A549 (cell line): ENCODE data around the gene NELFA. TPM values are rescaled to one million over a fixed set of nuclear protein-coding genes. Genes with fewer than 3 reads are reported as not detected.
A peak's percentile ranks its signal among the peaks of the same experiment; 100 is the strongest.

ENCODE experiments used
- ATAC-seq, 2 experiments: fragments of 200-7000 bp in 1 of 2; fragments of >200 bp in 1 of 2; cut with Nextera tagmentation in 1 of 2; cut with Tn5 transposase in 1 of 2; 3 replicates each; pipeline versions ENCODE4 v1.8.0 to v1.9.1; 2018 to 2020; ENCODE audit warnings: mild to moderate bottlenecking in 1 of 2, moderate library complexity in 1 of 2
- CTCF ChIA-PET: fragments of 300-600 bp; sonication (Branson Sonifier 250); formaldehyde crosslinking; extraction: SDS; loops from one replicate; lab custom pipeline; 2021; ENCODE audit warnings: antibody characterized with exemption, inconsistent platforms; lab: Yijun Ruan, JAX
- POLR2A ChIA-PET: fragments of 350-600 bp; formaldehyde crosslinking; extraction: SDS; loops from one replicate; lab custom pipeline; 2021; ENCODE audit warnings: antibody characterized with exemption, inconsistent platforms; lab: Yijun Ruan, JAX
- DNase-seq, 2 experiments: peaks; one replicate each; pipeline versions ENCODE4 v3.0.0 to v3.0.0-alpha.2; 2011 to 2016; ENCODE audit warnings: low read depth in 1 of 2, low spot score in 1 of 2
- FAIRE-seq: peaks from 2 replicates; lab custom pipeline; 2011; peaks lifted over from hg19 to GRCh38; lab: Jason Lieb, UNC
- H3K27ac ChIP-seq, 2 experiments: fragments of >200 bp; sonication (Bioruptor Twin); formaldehyde crosslinking; 3 replicates each; pipeline ENCODE4 v1.5.1; 2016 to 2017
- H3K4me1 ChIP-seq: fragments of >200 bp; sonication (Bioruptor Twin); formaldehyde crosslinking; 3 replicates; pipeline ENCODE4 v1.6.1; 2016
- H3K4me2 ChIP-seq: fragments of >200 bp; sonication (Bioruptor Twin); formaldehyde crosslinking; 3 replicates; pipeline ENCODE4 v1.6.1; 2016
- H3K4me3 ChIP-seq: fragments of >200 bp; sonication (Bioruptor Twin); formaldehyde crosslinking; 3 replicates; pipeline ENCODE4 v1.5.1; 2016
- H3K9me3 ChIP-seq: fragments of >200 bp; sonication (Bioruptor Twin); formaldehyde crosslinking; 3 replicates; pipeline ENCODE4 v1.6.1; 2016
- CBX8 ChIP-seq: fragments of 200-600 bp; sonication (generic); IDR thresholded peaks from 2 replicates; pipeline ENCODE4 v1.6.1; 2016
- CHD2 ChIP-seq: fragments of 150-350 bp; IDR thresholded peaks from 2 replicates; pipeline ENCODE4 v1.6.1; 2014; ENCODE audit warnings: low read length; ENCODE audit not compliant: partially characterized antibody
- FOXS1 ChIP-seq: fragments of 250-450 bp; sonication (Bioruptor Pico); IDR thresholded peaks from 2 replicates; pipeline ENCODE4 v1.5.0; 2020; ENCODE audit warnings: mild to moderate bottlenecking, moderate library complexity
- HDAC2 ChIP-seq: fragments of 200-600 bp; sonication (generic); IDR thresholded peaks from 2 replicates; pipeline ENCODE4 v1.6.1; 2016
- HEYL ChIP-seq: fragments of 250-450 bp; sonication (Bioruptor Pico); IDR thresholded peaks from 2 replicates; pipeline ENCODE4 v1.8.0; 2021; ENCODE audit warnings: mild to moderate bottlenecking, moderate library complexity
- HOXA7 ChIP-seq: fragments of 250-450 bp; sonication (Bioruptor Pico); IDR thresholded peaks from 2 replicates; pipeline ENCODE4 v1.5.0; 2020; ENCODE audit warnings: mild to moderate bottlenecking, moderate library complexity
- HOXB13 ChIP-seq: fragments of 250-450 bp; sonication (Bioruptor Pico); IDR thresholded peaks from 2 replicates; pipeline ENCODE4 v1.5.0; 2020; ENCODE audit warnings: low read depth, mild to moderate bottlenecking, moderate library complexity
- HOXB5 ChIP-seq: fragments of 250-450 bp; sonication (Bioruptor Pico); IDR thresholded peaks from 2 replicates; pipeline ENCODE4 v1.5.0; 2020; ENCODE audit warnings: mild to moderate bottlenecking, moderate library complexity
- JUNB ChIP-seq: fragments of >200 bp; sonication (Bioruptor Twin); formaldehyde crosslinking; IDR thresholded peaks from 2 replicates; pipeline ENCODE4 v1.6.1; 2016
- MAZ ChIP-seq: fragments of 150-350 bp; IDR thresholded peaks from 2 replicates; pipeline ENCODE4 v1.6.1; 2014; ENCODE audit warnings: antibody characterized with exemption, low read depth, low read length, borderline replicate concordance
- MYC ChIP-seq: IDR thresholded peaks from 2 replicates; pipeline ENCODE4 v1.6.1; 2012; ENCODE audit warnings: mild to moderate bottlenecking, inconsistent platforms, low read length, improper control_type of control experiment, borderline replicate concordance
- NPAS2 ChIP-seq: fragments of 250-450 bp; sonication (Bioruptor Pico); IDR thresholded peaks from 2 replicates; pipeline ENCODE4 v1.8.0; 2022; ENCODE audit warnings: mild to moderate bottlenecking, moderate library complexity, borderline replicate concordance
- PHF8 ChIP-seq: fragments of 200-600 bp; sonication (generic); IDR thresholded peaks from 2 replicates; pipeline ENCODE4 v1.6.1; 2016; ENCODE audit warnings: low read depth, mild to moderate bottlenecking, antibody characterized with exemption, moderate library complexity, borderline replicate concordance
- RARB ChIP-seq: fragments of 250-450 bp; sonication (Bioruptor Pico); IDR thresholded peaks from 2 replicates; pipeline ENCODE4 v1.8.0; 2021; ENCODE audit warnings: mild to moderate bottlenecking, moderate library complexity
- RNF2 ChIP-seq: fragments of 200-600 bp; sonication (generic); IDR thresholded peaks from 2 replicates; pipeline ENCODE4 v1.6.1; 2016; ENCODE audit warnings: low read depth, mild to moderate bottlenecking, antibody characterized with exemption, moderate library complexity, borderline replicate concordance
- SREBF2 ChIP-seq: fragments of 450-650 bp; IDR thresholded peaks from 2 replicates; pipeline ENCODE4 v1.6.1; 2014; ENCODE audit warnings: mild to moderate bottlenecking, moderate library complexity
- ZNF302 ChIP-seq: fragments of 250-450 bp; sonication (Bioruptor Pico); IDR thresholded peaks from 2 replicates; pipeline ENCODE4 v1.9.0; 2021; ENCODE audit warnings: inconsistent platforms, mild to moderate bottlenecking, moderate library complexity
- WGBS: methylation state at CpG from one replicate; pipeline ENCODE4 v1.1.6; 2017; ENCODE audit errors: missing lambda C conversion rate; 5-methylcytosine and 5-hydroxymethylcytosine counted together
- polyA plus RNA-seq, 4 experiments: library from polyadenylated mRNA; depleted of rRNA in 3 of 4; stranded (reverse); fragments of >200 nt; fragmentation: RNase III in 1 of 4; extraction: RNeasy Plus Mini Kit Qiagen cat#74134 plus additional on column Dnase treatment in 1 of 4; gene quantifications; 2 replicates in 3 of 4; 3 replicates in 1 of 4; pipeline ENCODE4 v1.2.3, GENCODE V29; 2011 to 2017
- TF ChIP-seq, protein P1 (sequence below): fragments of 450-650 bp; IDR thresholded peaks from 2 replicates; pipeline ENCODE4 v1.6.1; 2014; ENCODE audit warnings: antibody characterized with exemption
- TF ChIP-seq, protein P2 (sequence below): fragments of >200 bp; sonication (Bioruptor Twin); formaldehyde crosslinking; IDR thresholded peaks from 3 replicates; pipeline ENCODE4 v1.5.1; 2016
- TF ChIP-seq, protein P3 (sequence below): IDR thresholded peaks from 2 replicates; pipeline ENCODE4 v1.6.1; 2012
- TF ChIP-seq, protein P4 (sequence below): fragments of >200 bp; sonication (Bioruptor Twin); formaldehyde crosslinking; IDR thresholded peaks from 3 replicates; pipeline ENCODE4 v1.6.1; 2016

NELFA gene
- polyA plus RNA-seq, 2 of the 4 experiments (the other 2 are of a cell fraction) = 11.1 to 18.3 TPM

DNA sequence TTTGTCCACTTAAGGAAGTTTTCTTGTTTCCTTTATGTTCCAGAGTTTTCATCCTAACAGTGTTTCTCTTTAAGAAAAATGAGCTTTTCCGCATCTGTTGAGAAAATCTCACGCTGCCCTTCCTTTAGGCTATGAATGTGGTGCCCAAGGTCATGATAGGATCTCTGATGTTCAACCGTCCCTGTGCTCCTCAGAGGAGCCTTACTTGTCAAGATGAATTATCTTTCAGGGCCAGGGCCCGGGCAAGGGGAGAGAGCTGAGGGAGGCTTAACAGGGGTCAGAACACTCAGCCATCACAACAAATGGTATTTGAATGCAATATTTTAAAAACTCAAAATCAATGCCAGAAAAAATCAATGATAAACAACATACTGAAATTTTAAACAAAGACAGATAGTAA is 6.2 kb upstream of the NELFA start:
- CTCF ChIA-PET = no interaction called here
- no peaks in the 10 kb centered on the region for H3K4me1 ChIP-seq
- H3K27ac ChIP-seq = no peak overlapping the region
- DNase-seq = no peak
- no peaks in the 10 kb centered on the region for H3K9me3 ChIP-seq
- 91% methylated on average over 4 of the region's 4 CpGs for WGBS
- H3K4me2 ChIP-seq = no peak overlapping the region
- POLR2A ChIA-PET = no interaction called here
- no peak for ATAC-seq
- no peak overlapping the region for H3K4me3 ChIP-seq
- TF ChIP-seq HOXB5 (CRISPR knock-in tag) = no peak
- no peak for TF ChIP-seq NPAS2 (CRISPR knock-in tag)
- TF ChIP-seq, protein P1, sequence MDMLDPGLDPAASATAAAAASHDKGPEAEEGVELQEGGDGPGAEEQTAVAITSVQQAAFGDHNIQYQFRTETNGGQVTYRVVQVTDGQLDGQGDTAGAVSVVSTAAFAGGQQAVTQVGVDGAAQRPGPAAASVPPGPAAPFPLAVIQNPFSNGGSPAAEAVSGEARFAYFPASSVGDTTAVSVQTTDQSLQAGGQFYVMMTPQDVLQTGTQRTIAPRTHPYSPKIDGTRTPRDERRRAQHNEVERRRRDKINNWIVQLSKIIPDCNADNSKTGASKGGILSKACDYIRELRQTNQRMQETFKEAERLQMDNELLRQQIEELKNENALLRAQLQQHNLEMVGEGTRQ = no peak
- TF ChIP-seq CHD2 = no peak
- TF ChIP-seq HOXB13 (CRISPR knock-in tag) = no peak
- no peak for TF ChIP-seq MAZ
- no peak for FAIRE-seq

DNA sequence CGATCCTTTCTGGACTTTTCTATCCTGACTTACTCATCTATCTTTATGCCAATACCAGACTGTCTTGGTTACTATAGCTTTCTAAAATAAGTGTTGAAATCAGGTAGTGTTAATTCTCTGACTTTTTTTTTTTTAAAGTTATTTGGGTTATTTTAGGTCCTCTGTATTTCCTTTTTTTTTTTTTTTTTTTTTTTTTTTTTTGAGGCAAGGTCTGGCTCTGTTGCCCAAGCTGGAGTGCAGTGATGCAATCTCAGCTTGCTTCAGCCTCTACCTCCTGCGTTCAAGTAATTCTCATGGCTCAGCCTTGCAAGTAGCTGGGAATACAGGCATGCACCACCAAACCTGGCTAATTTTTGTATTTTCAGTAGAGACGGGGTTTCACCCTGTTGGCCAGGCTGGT is 2.8 kb upstream of the NELFA start:
- H3K4me3 ChIP-seq = no peak overlapping the region
- no peak overlapping the region for H3K4me2 ChIP-seq
- H3K27ac ChIP-seq = no peak overlapping the region
- 87% methylated on average over 3 of the region's 3 CpGs for WGBS
- DNase-seq (no peak), ATAC-seq (no peak), FAIRE-seq (no peak)
- H3K4me1 ChIP-seq = 0 out of 3 replicates have a peak, but pooled peaks cover 7% of the 10 kb centered on the region
- no peak for TF ChIP-seq PHF8
- no peak for TF ChIP-seq HDAC2
- TF ChIP-seq JUNB = no peak
- no peak for TF ChIP-seq MYC
- TF ChIP-seq, protein P2, sequence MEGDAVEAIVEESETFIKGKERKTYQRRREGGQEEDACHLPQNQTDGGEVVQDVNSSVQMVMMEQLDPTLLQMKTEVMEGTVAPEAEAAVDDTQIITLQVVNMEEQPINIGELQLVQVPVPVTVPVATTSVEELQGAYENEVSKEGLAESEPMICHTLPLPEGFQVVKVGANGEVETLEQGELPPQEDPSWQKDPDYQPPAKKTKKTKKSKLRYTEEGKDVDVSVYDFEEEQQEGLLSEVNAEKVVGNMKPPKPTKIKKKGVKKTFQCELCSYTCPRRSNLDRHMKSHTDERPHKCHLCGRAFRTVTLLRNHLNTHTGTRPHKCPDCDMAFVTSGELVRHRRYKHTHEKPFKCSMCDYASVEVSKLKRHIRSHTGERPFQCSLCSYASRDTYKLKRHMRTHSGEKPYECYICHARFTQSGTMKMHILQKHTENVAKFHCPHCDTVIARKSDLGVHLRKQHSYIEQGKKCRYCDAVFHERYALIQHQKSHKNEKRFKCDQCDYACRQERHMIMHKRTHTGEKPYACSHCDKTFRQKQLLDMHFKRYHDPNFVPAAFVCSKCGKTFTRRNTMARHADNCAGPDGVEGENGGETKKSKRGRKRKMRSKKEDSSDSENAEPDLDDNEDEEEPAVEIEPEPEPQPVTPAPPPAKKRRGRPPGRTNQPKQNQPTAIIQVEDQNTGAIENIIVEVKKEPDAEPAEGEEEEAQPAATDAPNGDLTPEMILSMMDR = no peak
- TF ChIP-seq, protein P3, sequence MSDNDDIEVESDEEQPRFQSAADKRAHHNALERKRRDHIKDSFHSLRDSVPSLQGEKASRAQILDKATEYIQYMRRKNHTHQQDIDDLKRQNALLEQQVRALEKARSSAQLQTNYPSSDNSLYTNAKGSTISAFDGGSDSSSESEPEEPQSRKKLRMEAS = no peak
- no peak for TF ChIP-seq SREBF2
- TF ChIP-seq, protein P4, sequence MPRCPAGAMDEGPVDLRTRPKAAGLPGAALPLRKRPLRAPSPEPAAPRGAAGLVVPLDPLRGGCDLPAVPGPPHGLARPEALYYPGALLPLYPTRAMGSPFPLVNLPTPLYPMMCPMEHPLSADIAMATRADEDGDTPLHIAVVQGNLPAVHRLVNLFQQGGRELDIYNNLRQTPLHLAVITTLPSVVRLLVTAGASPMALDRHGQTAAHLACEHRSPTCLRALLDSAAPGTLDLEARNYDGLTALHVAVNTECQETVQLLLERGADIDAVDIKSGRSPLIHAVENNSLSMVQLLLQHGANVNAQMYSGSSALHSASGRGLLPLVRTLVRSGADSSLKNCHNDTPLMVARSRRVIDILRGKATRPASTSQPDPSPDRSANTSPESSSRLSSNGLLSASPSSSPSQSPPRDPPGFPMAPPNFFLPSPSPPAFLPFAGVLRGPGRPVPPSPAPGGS = no peak
- TF ChIP-seq RARB (CRISPR knock-in tag) = no peak
- no peak for TF ChIP-seq CHD2
- no peak for TF ChIP-seq ZNF302
- TF ChIP-seq HEYL = no peak
- no peak for TF ChIP-seq FOXS1 (CRISPR knock-in tag)
- TF ChIP-seq HOXA7 = no peak
- no peaks in the 10 kb centered on the region for H3K9me3 ChIP-seq
- CTCF ChIA-PET = no interaction called here
- POLR2A ChIA-PET = no interaction called here

DNA sequence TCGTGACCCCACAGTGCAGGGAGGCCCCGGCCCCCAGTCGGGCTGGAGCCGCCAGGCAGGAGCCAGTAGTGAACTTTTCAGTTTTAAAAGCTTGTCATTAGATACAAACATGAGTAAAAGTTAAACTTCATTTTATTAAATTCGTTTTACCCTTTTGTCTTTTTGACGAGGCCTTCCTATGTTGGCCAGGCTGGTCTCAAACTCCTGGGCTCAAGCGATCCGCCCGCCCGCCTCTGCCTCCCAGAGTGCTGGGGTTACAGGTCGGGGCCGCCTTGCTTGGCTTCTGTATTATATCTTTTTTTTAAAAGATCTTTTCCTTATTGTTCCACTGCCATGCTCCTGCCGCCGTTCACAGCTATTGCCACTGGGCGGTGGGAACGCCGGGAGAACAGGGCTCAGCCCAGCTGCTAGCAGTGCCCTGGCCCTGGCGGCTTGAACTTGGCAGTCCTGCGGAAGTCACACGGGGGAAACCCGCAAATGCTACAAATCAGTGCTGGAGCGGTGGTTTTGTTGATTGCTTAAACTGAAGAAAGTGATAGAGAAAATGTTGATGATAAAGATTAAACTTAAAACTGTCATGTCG is 968 bp upstream of the NELFA start:
- ChIA-PET POLR2A (interaction anchor here (1.5 to 1.6 kb wide), 3 partner anchors 8 to 49 kb away, joined by 3 to 5 read pairs (median 4); no protein-coding TSS in a partner anchor), CTCF (interaction anchor here (0.7 to 0.9 kb wide), 3 partner anchors 11 to 25 kb away, joined by 3 read pairs; no protein-coding TSS in a partner anchor)
- ATAC-seq (peak; percentile 82), FAIRE-seq (no peak), DNase-seq (peak; percentile 73 to 83)
- H3K9me3 ChIP-seq = no peaks in the 10 kb centered on the region
- WGBS = 29% methylated on average over 21 of the region's 23 CpGs
- peak overlapping the region; percentile 88 for H3K4me3 ChIP-seq
- H3K4me1 ChIP-seq = 0 out of 3 replicates have a peak, but pooled peaks cover 7% of the 10 kb centered on the region
- peak overlapping the region; percentile 91 for H3K4me2 ChIP-seq
- H3K27ac ChIP-seq = peak overlapping the region; percentile 97 to 99
- peak; percentile 39; the same call in 1 of the 2 replicates for TF ChIP-seq RNF2
- no peak for TF ChIP-seq CBX8
